Ureter (tissue), 1 donor: ENCODE data around the gene CDA. TPM values are rescaled to one million over a fixed set of nuclear protein-coding genes. Genes with fewer than 3 reads are reported as not detected.
"Not testable (repeated sequence)": the region's sequence is repeated elsewhere in the genome, so short reads cannot be mapped to it uniquely, and the experiment has no call there.

Source experiments
- DNase-seq: peaks from one replicate; pipeline ENCODE4 v3.0.0-alpha.2; 2020; ENCODE audit warnings: low spot score
- total RNA-seq: library from RNA; stranded (reverse); gene quantifications from one replicate; pipeline ENCODE4 v1.2.4, GENCODE V29; 2023
- donor health status: DM: yes; HTN: yes; CAD: no.

The CDA gene
- total RNA-seq, 1 donor from 2014 or later = 3.5 TPM

- no peak for DNase-seq
These were observed 1.8 kb upstream of the CDA start for GRCh38 chr1:20586953-20587660.

- DNase-seq = no peak
These were observed 1.2 kb upstream of the CDA start for GRCh38 chr1:20587661-20588053.

DNA sequence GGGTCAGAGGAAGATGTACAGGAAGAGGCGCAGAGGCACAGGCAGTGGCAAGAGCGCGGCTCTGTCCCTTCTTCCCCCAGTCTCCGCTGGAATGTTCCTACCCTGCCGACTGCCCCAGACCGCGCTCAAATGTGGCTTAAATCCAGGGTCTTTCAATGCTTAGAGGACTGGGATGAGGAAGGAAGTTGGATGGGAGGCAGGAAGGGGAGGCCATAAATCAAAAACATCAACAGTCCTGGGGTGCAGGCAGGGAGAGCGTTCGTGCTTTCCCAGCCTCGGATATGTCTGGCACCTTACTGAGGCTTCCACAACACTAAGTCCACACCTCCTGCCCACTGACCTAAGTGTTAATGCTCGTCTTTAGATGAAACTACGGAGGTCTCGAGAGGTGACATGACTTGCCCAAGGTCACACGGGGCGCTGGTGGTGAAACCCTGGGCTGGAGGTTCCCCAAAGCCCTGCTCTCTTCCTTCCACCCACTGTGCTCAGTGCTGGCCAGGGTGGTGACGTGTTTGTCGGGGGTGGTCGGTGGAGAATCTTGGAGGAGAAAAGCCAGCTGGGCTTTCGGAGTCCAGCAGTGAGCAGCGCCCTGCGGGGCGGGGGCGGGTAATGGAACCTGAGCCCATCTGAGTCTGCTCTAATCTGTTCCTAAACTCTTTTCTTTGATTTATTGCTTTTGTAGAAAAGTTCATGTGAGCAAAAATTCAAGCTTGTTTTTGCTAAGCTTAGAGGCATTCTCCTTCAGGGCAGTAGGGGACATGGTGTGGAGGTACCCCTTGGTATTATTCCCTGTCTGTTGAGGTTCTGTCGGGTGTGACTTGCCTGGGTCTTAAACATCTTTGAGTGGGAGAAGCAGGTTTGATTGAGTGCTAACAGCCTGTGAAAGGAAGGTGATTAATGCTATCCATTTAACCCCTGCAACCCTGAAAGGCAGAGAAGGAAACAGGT, 708 bp downstream of the CDA start:
- peak; percentile 50 for DNase-seq

DNA sequence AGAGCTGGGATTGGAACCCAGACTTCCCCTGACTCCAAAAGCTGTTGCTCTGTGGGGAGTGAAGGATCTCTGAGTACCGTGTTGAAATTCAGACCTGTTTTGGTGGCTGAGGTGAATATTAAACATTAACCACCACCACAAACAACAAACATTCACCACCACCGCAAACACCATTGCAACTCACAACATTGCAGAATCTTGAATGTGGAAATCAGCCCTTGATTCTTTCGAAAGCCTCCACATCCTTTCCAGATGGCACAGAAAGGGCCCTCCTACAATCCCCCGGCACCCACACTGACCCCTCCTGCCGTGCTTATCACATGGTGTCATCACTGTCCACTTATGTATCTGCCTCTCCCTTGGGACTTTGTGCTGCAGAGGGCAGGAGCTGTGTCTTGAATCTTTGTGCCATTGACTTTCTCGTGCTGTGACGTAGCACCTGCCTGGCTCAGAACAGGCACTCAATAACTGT, 1.4 kb downstream of the CDA start:
- DNase-seq = no peak

- DNase-seq = no peak
These were observed 4.9 kb downstream of the CDA start for GRCh38 chr1:20593756-20594155.

GRCh38 chr1:20594746-20595145, 5.8 kb downstream of the CDA start:
- DNase-seq = no peak

GRCh38 chr1:20596106-20596505, 7.2 kb downstream of the CDA start:
- DNase-seq = no peak

GRCh38 chr1:20597650-20598049, 8.8 kb downstream of the CDA start:
- no peak for DNase-seq

DNA sequence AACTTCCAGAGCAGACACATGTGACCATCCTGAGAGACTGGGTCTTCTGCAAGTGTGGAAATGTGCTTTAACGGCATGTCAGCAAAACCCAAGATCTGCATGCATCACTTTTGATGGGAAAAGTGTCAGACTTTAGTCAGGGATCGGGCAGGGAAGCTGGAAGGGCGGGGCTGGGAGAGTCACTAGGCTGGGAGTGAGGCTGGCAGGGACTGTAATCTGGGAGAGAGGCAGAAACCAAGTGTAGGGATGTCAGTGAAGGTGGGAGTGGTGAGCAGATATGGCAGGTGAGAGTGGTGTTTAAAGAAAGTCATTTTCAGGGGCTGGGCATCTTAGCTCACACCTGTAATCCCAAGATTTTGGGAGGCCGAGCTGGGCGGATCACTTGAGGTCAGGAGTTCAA, 11.3 kb downstream of the CDA start:
- DNase-seq = no peak

DNA sequence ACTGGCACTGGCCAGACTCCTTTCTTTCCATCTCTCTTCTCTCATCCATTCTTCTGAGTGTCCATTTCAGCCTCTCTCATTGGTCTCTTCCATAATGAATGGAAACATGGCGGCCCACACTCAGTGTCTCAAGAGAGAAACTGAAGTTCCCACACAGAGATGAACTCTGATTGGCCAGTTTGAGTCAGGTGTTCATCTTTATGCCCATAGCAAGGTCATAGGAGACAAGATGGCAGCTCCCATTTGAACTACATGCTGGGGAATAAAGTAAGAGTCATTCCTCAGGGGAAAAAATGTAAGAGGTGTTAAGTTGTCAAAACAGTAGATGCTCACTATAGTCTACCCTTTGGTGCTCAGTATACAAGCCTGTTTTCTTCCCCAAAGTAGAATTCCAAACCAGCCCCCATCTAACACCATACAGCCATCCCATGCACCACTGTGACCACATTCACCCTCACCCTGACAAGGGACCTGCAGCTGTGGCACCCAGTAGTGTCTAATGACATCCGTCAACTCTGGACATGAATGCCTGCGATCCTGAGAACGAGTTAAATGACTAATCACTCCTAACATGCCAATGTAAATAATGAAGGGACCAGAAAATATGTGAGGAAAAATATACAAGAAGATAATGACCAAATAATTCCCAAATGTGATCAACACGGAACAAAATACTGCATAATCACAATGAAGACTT, 12.4 kb downstream of the CDA start:
- DNase-seq = no peak

DNA sequence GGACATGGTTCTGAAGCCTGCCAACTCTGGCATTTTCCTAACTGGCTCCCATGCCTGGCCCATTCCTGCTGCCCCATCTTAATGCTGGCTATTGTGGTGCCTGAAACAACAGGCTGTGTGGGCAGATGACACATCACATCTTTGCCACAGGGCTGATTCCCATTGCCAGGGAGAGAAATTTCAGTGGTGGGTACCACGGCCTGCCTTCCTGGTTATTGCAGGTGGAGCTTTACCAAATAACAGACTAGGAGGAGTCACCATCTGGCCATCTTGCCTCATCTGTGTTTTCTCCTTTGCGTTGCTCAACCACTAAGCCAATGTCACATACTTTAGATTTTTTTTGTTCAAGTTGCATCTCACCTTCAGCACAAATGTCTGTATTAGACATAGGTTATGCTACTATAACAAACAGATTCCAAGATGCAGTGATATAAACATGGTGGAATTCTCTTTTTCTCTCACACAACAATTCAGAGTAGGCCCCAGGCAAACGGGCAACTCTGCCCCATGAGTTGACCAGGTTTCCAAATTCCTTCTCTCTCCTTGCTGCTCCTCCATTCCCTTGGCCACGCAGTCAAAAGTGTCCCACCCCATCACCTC, 14.1 kb downstream of the CDA start:
- no peak for DNase-seq

- no peak for DNase-seq
These were observed 14.9 kb downstream of the CDA start for GRCh38 chr1:20603504-20604464.

- DNase-seq = no peak
These were observed 15.8 kb downstream of the CDA start for GRCh38 chr1:20604678-20605077.

DNA sequence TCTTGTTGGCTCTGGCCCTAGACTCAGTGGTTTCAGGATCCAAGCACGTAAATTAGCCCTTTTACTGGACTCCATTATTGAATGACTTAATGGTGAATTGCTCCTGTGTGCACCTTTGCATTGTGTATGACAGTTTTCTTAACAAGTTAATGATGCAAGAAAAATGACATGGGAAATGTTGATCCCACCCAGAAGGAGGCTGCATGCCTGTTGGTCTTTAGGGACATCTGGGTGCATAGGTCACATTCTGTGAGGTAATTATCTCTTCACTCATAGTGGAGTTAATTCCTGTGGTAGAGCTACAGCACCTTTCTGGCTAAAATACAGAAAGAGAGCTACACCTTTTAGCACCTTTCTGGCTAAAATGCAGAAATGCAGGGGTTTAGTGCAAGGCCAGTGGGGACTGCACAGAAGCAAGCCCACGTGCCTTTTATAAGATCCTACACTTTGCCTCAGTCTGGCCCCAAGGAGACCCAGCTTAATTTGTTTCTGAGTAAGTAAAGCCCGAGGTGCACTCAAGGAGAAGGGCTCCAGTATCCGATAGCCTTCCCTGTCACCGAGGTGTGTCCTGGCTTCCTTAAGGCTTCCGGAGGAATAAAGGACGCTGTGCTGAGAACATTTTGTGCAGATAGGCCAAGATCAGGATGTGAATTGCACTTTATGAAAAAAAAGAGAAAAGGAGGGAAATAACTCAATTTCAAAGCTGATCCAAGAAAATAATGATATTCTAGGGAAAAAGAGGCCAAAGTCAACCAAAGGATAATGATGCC, 18.1 kb downstream of the CDA start:
- DNase-seq = not testable (repeated sequence)

GRCh38 chr1:20609541-20609940, 20.6 kb downstream of the CDA start:
- DNase-seq = no peak

GRCh38 chr1:20610970-20611369, 22.1 kb downstream of the CDA start:
- DNase-seq = no peak

GRCh38 chr1:20611652-20612051, 22.8 kb downstream of the CDA start:
- DNase-seq = no peak

GRCh38 chr1:20612221-20612746, 23.4 kb downstream of the CDA start:
- no peak for DNase-seq

DNA sequence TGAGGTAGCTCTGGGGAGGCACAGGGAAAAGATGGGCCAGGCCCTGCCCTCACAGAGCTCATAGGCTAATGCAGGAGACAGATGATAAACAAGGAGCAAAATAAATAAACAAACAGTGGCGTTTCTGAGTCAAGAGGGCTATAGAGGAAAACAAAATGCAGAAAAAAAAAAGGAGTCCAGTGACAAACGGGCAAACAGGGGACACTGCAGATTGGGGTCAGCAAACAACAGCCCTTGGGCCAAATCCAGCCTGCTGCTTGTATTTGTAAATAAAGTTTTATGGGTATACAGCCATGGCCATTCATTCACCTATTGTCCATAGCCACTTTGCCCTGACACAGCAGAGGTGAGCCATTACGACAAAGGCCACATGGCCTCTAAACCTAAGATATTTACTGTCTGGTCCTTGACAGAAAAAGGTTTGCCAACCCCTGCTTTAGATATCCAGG, 25.3 kb downstream of the CDA start:
- DNase-seq = no peak
